B cell (primary cell): ENCODE measurements around the gene UGT1A9.

Source experiments
- CTCF ChIP-seq: fragments of 200-600 bp; IDR thresholded peaks from one replicate; pipeline ENCODE4 v1.8.0; 2022; ENCODE audit warnings: antibody characterized with exemption, mild to moderate bottlenecking
- EZH2 ChIP-seq: IDR thresholded peaks from 2 replicates; pipeline ENCODE4 v1.6.1; 2012; ENCODE audit warnings: borderline replicate concordance, low read depth, mild to moderate bottlenecking, moderate library complexity, low read length; ENCODE audit not compliant: insufficient read depth, poor library complexity, severe bottlenecking

- TF ChIP-seq EZH2: no peak
- no peak for TF ChIP-seq CTCF
Observed at GRCh38 chr2:233775414-233775813, 103.7 kb downstream of the UGT1A9 start.
